Liver (tissue), 9 donors: Measurements from ENCODE around the gene FAM9B. TPM values are rescaled to one million over a fixed set of nuclear protein-coding genes. Genes with fewer than 3 reads are reported as not detected.

Experiments
- DNase-seq: peaks from one replicate; pipeline ENCODE4 v3.0.0-alpha.2; 2017; ENCODE audit warnings: low spot score
- H3K27ac ChIP-seq, 2 donors: one replicate each; pipeline ENCODE4 v1.7.0; 2013; ENCODE audit warnings: inconsistent platforms in 2 of 2, low read length in 2 of 2, control low read depth in 1 of 2, low read depth in 1 of 2, mild to moderate bottlenecking in 1 of 2
- H3K27me3 ChIP-seq, 4 donors: one replicate each; pipeline versions ENCODE4 v1.6.1 to v1.7.0; 2013; ENCODE audit warnings: low read length in 3 of 4, inconsistent platforms in 1 of 4, mild to moderate bottlenecking in 1 of 4, moderate library complexity in 1 of 4; ENCODE audit not compliant: control insufficient read depth in 4 of 4, insufficient read depth in 4 of 4
- H3K36me3 ChIP-seq, 4 donors: one replicate each; pipeline versions ENCODE4 v1.6.1 to v1.7.0; 2013; ENCODE audit warnings: low read length in 3 of 4, mild to moderate bottlenecking in 3 of 4, low read depth in 1 of 4, moderate library complexity in 1 of 4; ENCODE audit not compliant: control insufficient read depth in 4 of 4, insufficient read depth in 3 of 4
- H3K4me1 ChIP-seq, 4 donors: one replicate each; pipeline versions ENCODE4 v1.6.1 to v1.7.0; 2013; ENCODE audit warnings: low read length in 3 of 4, mild to moderate bottlenecking in 3 of 4, moderate library complexity in 1 of 4; ENCODE audit not compliant: control insufficient read depth in 4 of 4, insufficient read depth in 4 of 4
- H3K4me3 ChIP-seq, 3 donors: one replicate each; pipeline versions ENCODE4 v1.6.1 to v1.7.0; 2013; ENCODE audit warnings: low read length in 3 of 3, control low read depth in 1 of 3, low read depth in 1 of 3, mild to moderate bottlenecking in 1 of 3
- H3K9ac ChIP-seq, 2 donors: one replicate each; pipeline ENCODE4 v1.7.0; 2013; ENCODE audit warnings: low read length in 2 of 2, mild to moderate bottlenecking in 2 of 2, moderate library complexity in 2 of 2, control low read depth in 1 of 2, low read depth in 1 of 2
- H3K9me3 ChIP-seq, 4 donors: one replicate each; pipeline versions ENCODE4 v1.6.1 to v1.7.0; 2013; ENCODE audit warnings: low read length in 3 of 4; ENCODE audit not compliant: control insufficient read depth in 4 of 4
- EGR1 ChIP-seq, 2 donors: IDR thresholded peaks; 2 replicates each; pipeline ENCODE4 v1.6.1; 2016 to 2018; ENCODE audit warnings: antibody characterized with exemption in 2 of 2, low read depth in 2 of 2
- FOXA1 ChIP-seq: IDR thresholded peaks from 2 replicates; pipeline ENCODE4 v1.6.1; 2016; ENCODE audit warnings: antibody characterized with exemption
- FOXA2 ChIP-seq: IDR thresholded peaks from 2 replicates; pipeline ENCODE4 v1.6.1; 2016; ENCODE audit warnings: antibody characterized with exemption
- GABPA ChIP-seq, 2 donors: IDR thresholded peaks in 1 of 2; conservative IDR thresholded peaks in 1 of 2; 2 replicates each; pipeline ENCODE4 v1.6.1; 2016; ENCODE audit warnings: antibody characterized with exemption in 2 of 2, mild to moderate bottlenecking in 1 of 2, moderate library complexity in 1 of 2
- HNF4A ChIP-seq, 2 donors: conservative IDR thresholded peaks; 2 replicates each; pipeline ENCODE4 v1.6.1; 2016; ENCODE audit warnings: antibody characterized with exemption in 2 of 2, mild to moderate bottlenecking in 2 of 2
- HNF4G ChIP-seq: IDR thresholded peaks from 2 replicates; pipeline ENCODE4 v1.6.1; 2016; ENCODE audit warnings: antibody characterized with exemption
- JUND ChIP-seq, 2 donors: IDR thresholded peaks; 2 replicates each; pipeline ENCODE4 v1.6.1; 2016; ENCODE audit warnings: antibody characterized with exemption in 2 of 2
- NR2F2 ChIP-seq: IDR thresholded peaks from 2 replicates; pipeline ENCODE4 v1.6.1; 2016; ENCODE audit warnings: antibody characterized with exemption
- RAD21 ChIP-seq, 2 donors: IDR thresholded peaks; 2 replicates each; pipeline ENCODE4 v1.6.1; 2016; ENCODE audit warnings: antibody characterized with exemption in 2 of 2, mild to moderate bottlenecking in 2 of 2
- REST ChIP-seq: IDR thresholded peaks from 2 replicates; pipeline ENCODE4 v1.6.1; 2016; ENCODE audit warnings: antibody characterized with exemption, mild to moderate bottlenecking
- SP1 ChIP-seq: IDR thresholded peaks from 2 replicates; pipeline ENCODE4 v1.6.1; 2018; ENCODE audit warnings: antibody characterized with exemption, mild to moderate bottlenecking
- TAF1 ChIP-seq: conservative IDR thresholded peaks from 2 replicates; pipeline ENCODE4 v1.6.1; 2016; ENCODE audit warnings: antibody characterized with exemption, mild to moderate bottlenecking
- YY1 ChIP-seq: IDR thresholded peaks from 2 replicates; pipeline ENCODE4 v1.6.1; 2016; ENCODE audit warnings: antibody characterized with exemption, mild to moderate bottlenecking
- WGBS: extraction: QIAGEN DNeasy Blood & Tissue Kit; methylation state at CpG from one replicate; pipeline ENCODE4 v1.1.7; 2013; 5-methylcytosine and 5-hydroxymethylcytosine counted together
- polyA plus RNA-seq, 2 donors: library from polyadenylated mRNA; stranded (reverse) in 1 of 2; unstranded in 1 of 2; fragments of 200-250 nt in 1 of 2; fragments of >200 nt in 1 of 2; fragmentation: Nextera tagmentation in 1 of 2; extraction: Ambion mirVana in 1 of 2; gene quantifications; one replicate each; pipeline versions ENCODE4 v1.2.1 to v1.2.3, GENCODE V29; 2013 to 2015
- total RNA-seq, 2 donors: library from RNA; depleted of rRNA; stranded (reverse); fragments of >200 nt; gene quantifications; one replicate each; pipeline ENCODE4 v1.2.3, GENCODE V29; 2014
- TF ChIP-seq, protein P1 (sequence below): IDR thresholded peaks from 2 replicates; pipeline ENCODE4 v1.6.1; 2016; ENCODE audit warnings: antibody characterized with exemption
- TF ChIP-seq, protein P2 (sequence below): fragments of 150-350 bp; IDR thresholded peaks from 2 replicates; pipeline ENCODE4 v1.5.1; 2017; ENCODE audit warnings: improper control_type of control experiment, low read depth, low read length; ENCODE audit not compliant: missing input control
- TF ChIP-seq, protein P3 (sequence below): IDR thresholded peaks from 2 replicates; pipeline ENCODE4 v1.6.1; 2016; ENCODE audit warnings: antibody characterized with exemption
- TF ChIP-seq, protein P4 (sequence below): IDR thresholded peaks from 2 replicates; pipeline ENCODE4 v1.6.1; 2016; ENCODE audit warnings: antibody characterized with exemption
- donor health status: healthy.
- donor health status: healthy.
- donor health status: healthy.
- donor health status: healthy.
- donor health status: healthy.

Gene FAM9B
- total and polyA plus RNA-seq, 4 donors, result 0.25 to 0.38 (median 0.38) TPM; not detected in 1

GRCh38 chrX:9062641-9063040, 28.7 kb upstream of the FAM9B start:
- Histone ChIP-seq H3K27me3 (peaks cover 0 to 2% (median 0%) of the 10 kb centered on the region in 4 donors), H3K4me1 (no peaks in the 10 kb centered on the region), H3K9me3 (peaks cover 0 to 4% (median 0%) of the 10 kb centered on the region in 4 donors), H3K4me3 (no peak overlapping the region), H3K27ac (no peak overlapping the region), H3K36me3 (no peaks in the 10 kb centered on the region), H3K9ac (no peak overlapping the region)
- no peak for DNase-seq
- no peak for TF ChIP-seq HNF4A (conservative IDR thresholded peaks at IDR 0.05)
- no peak for TF ChIP-seq FOXA1
- TF ChIP-seq REST, result no peak
- no peak for TF ChIP-seq GABPA (IDR thresholded peaks at IDR 0.05 in 1 of 2, conservative IDR thresholded peaks at IDR 0.05 in 1 of 2)
- no peak for TF ChIP-seq RAD21 (IDR thresholded peaks at IDR 0.05)
- TF ChIP-seq, protein P1, sequence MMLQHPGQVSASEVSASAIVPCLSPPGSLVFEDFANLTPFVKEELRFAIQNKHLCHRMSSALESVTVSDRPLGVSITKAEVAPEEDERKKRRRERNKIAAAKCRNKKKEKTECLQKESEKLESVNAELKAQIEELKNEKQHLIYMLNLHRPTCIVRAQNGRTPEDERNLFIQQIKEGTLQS, result no peak
- no peak for TF ChIP-seq JUND (IDR thresholded peaks at IDR 0.05)
- TF ChIP-seq SP1, result no peak
- TF ChIP-seq EGR1 (IDR thresholded peaks at IDR 0.05; ENCODE audit: low read depth in 2 of 2), result no peak
- TF ChIP-seq NR2F2, result no peak
- TF ChIP-seq, protein P2, sequence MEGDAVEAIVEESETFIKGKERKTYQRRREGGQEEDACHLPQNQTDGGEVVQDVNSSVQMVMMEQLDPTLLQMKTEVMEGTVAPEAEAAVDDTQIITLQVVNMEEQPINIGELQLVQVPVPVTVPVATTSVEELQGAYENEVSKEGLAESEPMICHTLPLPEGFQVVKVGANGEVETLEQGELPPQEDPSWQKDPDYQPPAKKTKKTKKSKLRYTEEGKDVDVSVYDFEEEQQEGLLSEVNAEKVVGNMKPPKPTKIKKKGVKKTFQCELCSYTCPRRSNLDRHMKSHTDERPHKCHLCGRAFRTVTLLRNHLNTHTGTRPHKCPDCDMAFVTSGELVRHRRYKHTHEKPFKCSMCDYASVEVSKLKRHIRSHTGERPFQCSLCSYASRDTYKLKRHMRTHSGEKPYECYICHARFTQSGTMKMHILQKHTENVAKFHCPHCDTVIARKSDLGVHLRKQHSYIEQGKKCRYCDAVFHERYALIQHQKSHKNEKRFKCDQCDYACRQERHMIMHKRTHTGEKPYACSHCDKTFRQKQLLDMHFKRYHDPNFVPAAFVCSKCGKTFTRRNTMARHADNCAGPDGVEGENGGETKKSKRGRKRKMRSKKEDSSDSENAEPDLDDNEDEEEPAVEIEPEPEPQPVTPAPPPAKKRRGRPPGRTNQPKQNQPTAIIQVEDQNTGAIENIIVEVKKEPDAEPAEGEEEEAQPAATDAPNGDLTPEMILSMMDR, result no peak
- TF ChIP-seq, protein P3, sequence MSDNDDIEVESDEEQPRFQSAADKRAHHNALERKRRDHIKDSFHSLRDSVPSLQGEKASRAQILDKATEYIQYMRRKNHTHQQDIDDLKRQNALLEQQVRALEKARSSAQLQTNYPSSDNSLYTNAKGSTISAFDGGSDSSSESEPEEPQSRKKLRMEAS, result no peak
- TF ChIP-seq TAF1, result no peak
- 67% methylated on average over 3 of the region's 3 CpGs for WGBS

DNA sequence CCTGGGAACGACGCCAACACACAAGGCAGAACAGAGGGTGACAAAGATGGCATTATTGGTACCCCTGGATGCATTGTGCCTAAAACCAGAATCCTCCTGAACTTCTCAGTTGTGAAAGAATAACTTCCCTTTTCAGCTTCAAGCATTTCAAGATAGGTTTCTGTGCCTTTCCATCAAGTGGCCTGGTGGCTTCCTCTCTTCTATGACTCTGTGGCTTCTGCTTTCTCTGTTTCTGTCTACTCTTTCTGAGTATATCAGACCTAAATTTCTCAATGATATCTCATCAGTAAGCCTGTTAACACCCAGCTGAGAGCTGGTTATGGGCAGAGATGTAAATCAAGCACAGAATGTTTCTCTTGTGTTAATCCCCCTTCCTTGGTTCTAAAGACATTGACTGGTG, 21.4 kb upstream of the FAM9B start:
- no peaks in the 10 kb centered on the region for H3K9me3 ChIP-seq
- H3K9ac ChIP-seq, result no peak overlapping the region
- no peak for DNase-seq
- H3K4me1 ChIP-seq, result no peaks in the 10 kb centered on the region
- 85% methylated on average over 2 of the region's 2 CpGs for WGBS
- no peak for TF ChIP-seq REST
- no peak for TF ChIP-seq TAF1
- no peak for TF ChIP-seq HNF4G
- TF ChIP-seq FOXA1, result no peak
- no peak for TF ChIP-seq EGR1 (IDR thresholded peaks at IDR 0.05; ENCODE audit: low read depth in 2 of 2)
- no peak for TF ChIP-seq HNF4A (conservative IDR thresholded peaks at IDR 0.05)
- TF ChIP-seq, protein P2, result no peak
- no peak for TF ChIP-seq YY1
- TF ChIP-seq JUND (IDR thresholded peaks at IDR 0.05), result no peak
- TF ChIP-seq FOXA2, result no peak
- TF ChIP-seq RAD21 (IDR thresholded peaks at IDR 0.05), result no peak
- TF ChIP-seq, protein P4, sequence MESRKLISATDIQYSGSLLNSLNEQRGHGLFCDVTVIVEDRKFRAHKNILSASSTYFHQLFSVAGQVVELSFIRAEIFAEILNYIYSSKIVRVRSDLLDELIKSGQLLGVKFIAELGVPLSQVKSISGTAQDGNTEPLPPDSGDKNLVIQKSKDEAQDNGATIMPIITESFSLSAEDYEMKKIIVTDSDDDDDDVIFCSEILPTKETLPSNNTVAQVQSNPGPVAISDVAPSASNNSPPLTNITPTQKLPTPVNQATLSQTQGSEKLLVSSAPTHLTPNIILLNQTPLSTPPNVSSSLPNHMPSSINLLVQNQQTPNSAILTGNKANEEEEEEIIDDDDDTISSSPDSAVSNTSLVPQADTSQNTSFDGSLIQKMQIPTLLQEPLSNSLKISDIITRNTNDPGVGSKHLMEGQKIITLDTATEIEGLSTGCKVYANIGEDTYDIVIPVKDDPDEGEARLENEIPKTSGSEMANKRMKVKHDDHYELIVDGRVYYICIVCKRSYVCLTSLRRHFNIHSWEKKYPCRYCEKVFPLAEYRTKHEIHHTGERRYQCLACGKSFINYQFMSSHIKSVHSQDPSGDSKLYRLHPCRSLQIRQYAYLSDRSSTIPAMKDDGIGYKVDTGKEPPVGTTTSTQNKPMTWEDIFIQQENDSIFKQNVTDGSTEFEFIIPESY, result no peak
- no peak overlapping the region for H3K4me3 ChIP-seq
- no peaks in the 10 kb centered on the region for H3K36me3 ChIP-seq
- no peak overlapping the region for H3K27ac ChIP-seq
- peaks cover 0 to 6% (median 0%) of the 10 kb centered on the region in 4 donors for H3K27me3 ChIP-seq
